HG02678 (cell line): ENCODE data around the gene ABCA1.
"Not testable (repeated sequence)": the region's sequence is repeated elsewhere in the genome, so short reads cannot be mapped to it uniquely, and the experiment has no call there.

Source experiments
- ATAC-seq: cut with Tn5 transposase; IDR thresholded peaks from one replicate; pipeline ENCODE4 v1.9.1; 2021; ENCODE audit warnings: mild to moderate bottlenecking, moderate library complexity; ENCODE audit not compliant: unreplicated experiment

ABCA1 gene

DNA sequence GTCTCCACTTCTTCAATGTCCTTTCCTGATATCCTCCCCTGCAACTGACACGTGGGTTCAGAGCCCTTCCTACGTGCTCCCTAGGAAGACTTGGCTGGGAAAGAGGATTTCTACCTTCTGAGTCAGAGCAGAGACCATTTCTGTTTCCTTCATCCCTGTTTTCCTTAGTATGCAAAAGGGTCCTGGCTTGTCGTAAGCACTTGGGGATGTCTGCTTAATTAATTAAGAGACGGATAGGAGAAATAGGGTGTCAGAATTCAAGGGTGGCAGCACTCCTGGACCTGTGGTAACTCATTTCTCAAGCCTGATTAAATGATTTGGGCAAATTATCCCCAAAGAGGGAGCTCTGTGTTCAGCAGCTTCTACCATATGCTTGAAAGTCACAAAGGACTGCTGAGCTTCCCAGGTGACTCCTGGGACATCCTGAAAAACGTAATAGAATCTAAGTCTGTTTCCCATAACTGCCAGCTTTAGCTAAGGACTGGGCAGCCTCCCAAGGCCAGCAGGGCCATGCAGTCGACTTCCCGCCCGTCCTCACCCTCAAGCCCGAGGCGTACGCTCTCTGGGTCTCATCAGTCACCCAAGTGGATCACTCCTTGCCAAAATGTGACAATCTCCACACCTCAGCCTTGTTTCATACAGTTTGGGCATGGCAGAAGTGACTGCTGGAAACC is 20.5 kb downstream of the ABCA1 start:
- ATAC-seq = no peak

GRCh38 chr9:104906441-104907277 is 21.3 kb downstream of the ABCA1 start:
- no peak for ATAC-seq

DNA sequence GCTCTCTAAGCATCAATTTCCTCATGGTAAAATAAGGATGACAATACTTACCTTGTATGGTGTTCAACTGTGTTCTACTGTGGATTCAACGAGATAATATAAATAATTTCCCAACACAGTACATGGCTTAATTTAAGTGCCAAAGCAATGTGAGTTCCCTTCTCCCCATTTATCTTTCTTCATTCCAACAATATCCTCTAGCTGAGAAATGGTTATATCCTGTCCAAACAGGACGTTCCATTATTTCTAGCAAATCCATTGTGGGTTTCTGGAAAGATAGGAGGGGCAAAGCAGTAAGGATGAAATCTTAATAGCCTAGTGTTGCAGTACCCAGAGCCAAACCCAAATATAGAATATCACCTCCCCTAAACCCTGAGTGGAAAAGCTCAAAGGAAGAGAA is 22.0 kb downstream of the ABCA1 start:
- no peak for ATAC-seq

- ATAC-seq = no peak
These were observed 22.6 kb downstream of the ABCA1 start for GRCh38 chr9:104905153-104905901.

GRCh38 chr9:104903609-104904008 is 24.3 kb downstream of the ABCA1 start:
- ATAC-seq = no peak

DNA sequence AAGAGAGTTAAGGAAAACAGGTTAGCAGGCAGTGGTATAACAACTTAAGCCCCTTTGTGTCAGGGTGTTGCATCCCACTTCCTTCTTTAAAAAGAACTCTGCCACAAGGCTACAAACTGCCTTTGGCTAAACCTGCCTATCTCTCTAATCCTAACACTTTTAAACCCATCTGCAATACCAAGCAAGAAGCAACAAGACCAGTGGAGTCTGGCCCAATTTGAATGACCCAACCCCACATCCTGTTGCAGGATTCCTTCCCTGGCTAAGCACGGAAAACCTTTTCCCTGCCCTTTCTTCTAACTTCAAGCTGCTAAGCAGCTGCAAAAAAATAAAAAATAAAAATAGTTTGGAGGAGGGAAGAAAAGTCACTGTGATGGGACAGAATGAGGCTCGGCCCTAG is 27.1 kb downstream of the ABCA1 start:
- no peak for ATAC-seq

DNA sequence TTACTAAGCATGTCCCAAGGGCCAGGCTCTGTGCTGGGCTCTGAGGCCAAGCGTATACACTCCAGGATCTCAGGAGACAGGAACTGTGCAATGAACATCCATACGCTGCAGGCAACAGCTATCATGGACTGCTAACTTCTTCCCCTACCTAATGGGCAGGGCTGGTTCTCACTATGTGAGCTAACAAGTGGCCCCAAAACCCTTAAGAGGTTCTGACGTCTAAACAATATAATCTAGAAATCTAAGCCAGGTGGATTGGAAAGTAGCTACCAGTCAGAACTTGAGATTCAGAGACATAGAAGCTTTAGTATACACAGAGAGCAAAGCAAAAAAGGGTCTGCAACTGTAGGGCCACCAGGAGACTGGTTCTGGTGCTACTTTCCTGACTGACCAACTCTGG is 27.6 kb downstream of the ABCA1 start:
- no peak for ATAC-seq

DNA sequence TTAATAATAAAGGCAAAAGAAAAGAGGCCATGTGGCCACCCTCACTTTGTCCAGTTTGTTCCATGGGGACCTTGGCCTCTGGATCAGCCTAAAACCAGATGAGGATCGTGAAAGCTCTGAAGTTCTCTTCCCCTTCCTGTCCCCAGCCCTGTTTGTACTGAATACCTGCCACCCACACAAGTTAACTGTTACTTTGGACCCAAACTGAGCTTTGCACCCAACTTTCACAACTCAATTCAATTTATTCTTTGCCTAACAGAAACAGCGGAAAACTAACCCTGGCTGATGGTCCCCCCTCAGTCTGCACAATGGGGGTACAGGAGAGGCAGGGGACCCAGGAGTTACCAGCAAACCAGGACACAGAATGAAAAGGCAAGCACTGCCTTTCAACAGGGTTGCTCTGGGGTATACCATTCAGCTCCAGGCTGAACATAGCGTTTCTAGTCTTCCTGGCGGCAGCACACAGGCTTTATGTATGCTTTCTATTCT is 28.2 kb downstream of the ABCA1 start:
- no peak for ATAC-seq

DNA sequence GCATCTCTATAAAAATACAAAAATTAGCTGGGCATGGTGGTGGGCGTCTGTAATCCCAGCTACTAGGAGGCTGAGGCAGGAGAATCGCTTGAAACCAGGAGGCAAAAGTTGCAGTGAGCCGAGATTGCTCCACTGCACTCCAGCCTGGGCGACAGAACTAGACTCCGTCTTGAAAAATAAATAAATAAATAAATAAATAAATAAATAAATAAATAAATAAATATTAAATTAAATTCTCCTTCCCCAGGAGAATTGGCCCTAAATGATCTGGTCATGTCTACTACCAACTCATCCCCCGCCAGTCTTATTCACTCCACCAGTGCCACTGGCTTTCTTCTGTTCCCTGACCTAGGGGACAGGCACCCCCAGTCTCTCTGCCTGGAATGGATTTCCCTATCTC is 29.6 kb downstream of the ABCA1 start:
- ATAC-seq = not testable (repeated sequence)

GRCh38 chr9:104896131-104896530 is 31.8 kb downstream of the ABCA1 start:
- no peak for ATAC-seq

DNA sequence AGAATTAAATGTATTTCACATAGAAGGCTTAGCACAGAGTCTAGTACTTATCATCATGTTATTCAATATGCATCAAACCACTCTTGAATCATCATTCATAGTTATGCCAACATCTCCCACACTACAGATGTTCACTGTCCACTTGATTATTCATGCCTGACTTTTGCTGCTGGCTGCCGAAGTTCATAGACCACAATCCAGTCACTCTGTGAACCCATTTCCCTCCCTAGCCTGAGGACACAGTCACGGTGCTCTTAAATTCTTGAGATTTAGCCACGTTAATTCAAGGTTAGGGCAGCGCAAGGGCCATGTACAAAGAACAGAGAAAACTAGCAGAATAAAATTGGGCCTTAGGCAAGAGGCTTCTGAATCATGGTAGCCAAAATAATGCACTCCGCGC is 32.4 kb downstream of the ABCA1 start:
- ATAC-seq = no peak

- no peak for ATAC-seq
These were observed 35.3 kb downstream of the ABCA1 start for GRCh38 chr9:104892701-104893100.

- no peak for ATAC-seq
These were observed 37.6 kb downstream of the ABCA1 start for GRCh38 chr9:104890433-104890770.

GRCh38 chr9:104885818-104886709 is 41.9 kb downstream of the ABCA1 start:
- no peak for ATAC-seq

GRCh38 chr9:104883169-104883568 is 44.8 kb downstream of the ABCA1 start:
- ATAC-seq = no peak

- ATAC-seq = no peak
These were observed 45.4 kb downstream of the ABCA1 start for GRCh38 chr9:104882566-104882965.

GRCh38 chr9:104882086-104882485 is 45.9 kb downstream of the ABCA1 start:
- no peak for ATAC-seq

DNA sequence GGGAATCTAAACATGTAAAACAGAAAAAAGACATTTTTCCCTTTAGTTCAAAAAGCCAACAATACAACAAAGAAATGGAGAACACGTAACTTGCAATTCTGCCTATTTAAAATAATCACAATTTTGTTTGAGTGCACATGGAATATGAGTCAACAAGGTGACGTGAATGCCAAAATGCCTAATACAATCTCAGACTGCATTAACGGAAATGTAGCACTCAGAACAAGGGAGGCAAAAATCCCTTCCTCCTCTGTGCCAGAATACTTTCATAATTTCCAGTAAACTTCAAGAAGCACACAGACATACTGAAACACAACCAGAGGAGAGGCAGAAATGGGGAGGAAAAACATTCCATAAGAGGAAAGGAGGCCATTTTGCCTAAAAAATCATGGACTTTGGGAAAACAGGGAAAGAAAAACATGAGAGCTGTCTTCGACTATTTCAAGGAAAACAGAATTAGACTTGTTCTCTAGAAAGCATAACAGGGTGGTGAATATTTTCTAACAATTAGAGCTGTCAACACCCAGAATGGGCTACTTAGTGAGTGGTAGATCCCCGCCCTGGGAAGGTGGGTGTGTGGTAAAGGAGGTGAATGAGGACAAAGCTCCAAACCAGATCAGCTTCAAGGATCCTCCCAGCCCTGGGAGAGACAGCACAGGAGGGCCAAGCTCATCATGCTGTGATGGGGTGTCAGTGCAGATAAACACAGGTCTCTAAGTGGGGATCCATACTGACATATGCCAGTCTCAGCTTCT is 48.2 kb downstream of the ABCA1 start:
- ATAC-seq = no peak

GRCh38 chr9:104876587-104876986 is 51.4 kb downstream of the ABCA1 start:
- no peak for ATAC-seq

DNA sequence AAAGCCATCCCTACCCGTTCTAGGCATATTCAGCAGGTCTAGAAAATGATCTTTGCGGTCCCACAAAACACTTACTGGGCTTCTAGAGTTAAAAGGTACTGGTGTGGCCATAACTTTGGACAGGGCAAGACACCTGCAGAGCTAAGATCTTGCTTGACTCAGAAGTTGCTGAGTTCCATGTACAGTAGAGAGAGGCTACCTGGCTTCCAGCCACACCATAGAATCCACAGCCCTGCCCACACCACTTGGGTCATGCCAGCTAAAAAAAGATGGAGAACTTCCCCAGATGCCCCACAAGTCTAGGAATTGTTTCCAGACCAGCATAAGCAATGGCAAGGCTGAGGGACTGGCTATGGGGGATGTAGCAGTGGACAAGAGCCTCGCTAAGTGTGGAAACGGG is 52.1 kb downstream of the ABCA1 start:
- no peak for ATAC-seq
